OCI-LY1 (cell line): ENCODE results near the gene PTPRA.

Source experiments
- H2AFZ ChIP-seq: fragments of 200-600 bp; sonication (generic), shearing (Covaris generic); 2 replicates; pipeline ENCODE4 v1.6.0; 2014; ENCODE audit warnings: antibody characterized with exemption, mild to moderate bottlenecking, low read length
- H3F3A ChIP-seq: fragments of 200-600 bp; sonication (generic), shearing (Covaris generic); 2 replicates; pipeline ENCODE4 v1.6.0; 2014; ENCODE audit warnings: mild to moderate bottlenecking, antibody characterized with exemption, low read length, moderate library complexity; ENCODE audit not compliant: insufficient read depth
- H3K27ac ChIP-seq: fragments of 200-600 bp; sonication (generic); 2 replicates; pipeline ENCODE4 v1.5.1; 2014; ENCODE audit warnings: low read length, mixed run types, mild to moderate bottlenecking, low read depth; ENCODE audit not compliant: poor library complexity, severe bottlenecking
- H3K27me3 ChIP-seq: fragments of 200-600 bp; sonication (generic); 2 replicates; pipeline ENCODE4 v1.6.0; 2014; ENCODE audit warnings: antibody characterized with exemption, mild to moderate bottlenecking, low read length, moderate library complexity; ENCODE audit not compliant: insufficient read depth
- H3K36me3 ChIP-seq: fragments of 200-600 bp; sonication (generic); 2 replicates; pipeline ENCODE4 v1.6.1; 2014; ENCODE audit warnings: mild to moderate bottlenecking, antibody characterized with exemption, low read length, moderate library complexity, mixed read lengths; ENCODE audit not compliant: insufficient read depth
- H3K4me1 ChIP-seq: fragments of 200-600 bp; sonication (generic); 2 replicates; pipeline ENCODE4 v1.5.1; 2014; ENCODE audit warnings: mild to moderate bottlenecking, low read length, moderate library complexity; ENCODE audit not compliant: insufficient read depth, severe bottlenecking
- H3K4me2 ChIP-seq: fragments of 200-600 bp; sonication (generic), shearing (Covaris generic); 2 replicates; pipeline ENCODE4 v1.6.1; 2014; ENCODE audit warnings: low read length
- H3K4me3 ChIP-seq: fragments of 200-600 bp; sonication (generic); 2 replicates; pipeline ENCODE4 v1.5.1; 2014; ENCODE audit warnings: low read length, low read depth, mild to moderate bottlenecking, mixed read lengths; ENCODE audit not compliant: poor library complexity, severe bottlenecking
- H3K79me2 ChIP-seq: fragments of 200-600 bp; shearing (Covaris generic); 2 replicates; pipeline ENCODE4 v1.6.1; 2016; ENCODE audit warnings: mixed run types, low read length, mixed read lengths; ENCODE audit not compliant: insufficient read depth
- H3K9ac ChIP-seq: fragments of 200-600 bp; sonication (generic), shearing (Covaris generic); 2 replicates; pipeline ENCODE4 v1.6.1; 2014; ENCODE audit warnings: mild to moderate bottlenecking, low read length, mixed read lengths
- H3K9me2 ChIP-seq: fragments of 200-600 bp; sonication (generic), shearing (Covaris generic); 2 replicates; pipeline ENCODE4 v1.6.1; 2014; ENCODE audit warnings: low read depth, mild to moderate bottlenecking, low read length, mixed read lengths
- H3K9me3 ChIP-seq: fragments of 200-600 bp; shearing (Covaris generic); 2 replicates; pipeline ENCODE4 v1.6.1; 2014; ENCODE audit warnings: low read length, mixed read lengths
- H4K20me1 ChIP-seq: fragments of 200-600 bp; sonication (generic), shearing (Covaris generic); 2 replicates; pipeline ENCODE4 v1.6.0; 2016; ENCODE audit warnings: mild to moderate bottlenecking, low read length; ENCODE audit not compliant: insufficient read depth
- CTCF ChIP-seq: fragments of 200-600 bp; sonication (generic), shearing (Covaris generic); IDR thresholded peaks from 2 replicates; pipeline ENCODE4 v1.5.1; 2017; ENCODE audit warnings: mild to moderate bottlenecking, antibody characterized with exemption, low read length, moderate library complexity, mixed read lengths
- EZH2 ChIP-seq: fragments of 200-600 bp; sonication (generic), shearing (Covaris generic); IDR thresholded peaks from 2 replicates; pipeline ENCODE4 v1.8.0; 2017; ENCODE audit warnings: borderline replicate concordance, mixed run types, mild to moderate bottlenecking, antibody characterized with exemption, low read length, moderate library complexity, mixed read lengths

Gene PTPRA

GRCh38 chr20:3081641-3082040 is 208.4 kb downstream of the PTPRA start:
- Histone ChIP-seq H3K79me2 (no peaks in the 10 kb centered on the region), H3K27ac (no peak overlapping the region), H3K9me3 (no peaks in the 10 kb centered on the region), H3K4me3 (no peak overlapping the region), H3K27me3 (no peaks in the 10 kb centered on the region; the same call in 1 of the 2 replicates), H4K20me1 (no peaks in the 10 kb centered on the region), H3K9ac (no peak overlapping the region), H3K4me2 (no peak overlapping the region), H3K4me1 (no peaks in the 10 kb centered on the region), H2AFZ (no peak overlapping the region), H3K9me2 (no peaks in the 10 kb centered on the region), H3K36me3 (no peaks in the 10 kb centered on the region), H3F3A (no peaks in the 10 kb centered on the region)
- TF ChIP-seq EZH2 (no peak), CTCF (no peak)

GRCh38 chr20:3082306-3082951 is 209.1 kb downstream of the PTPRA start:
- no peaks in the 10 kb centered on the region for H3F3A ChIP-seq
- no peak overlapping the region for H2AFZ ChIP-seq
- H3K36me3 ChIP-seq = no peaks in the 10 kb centered on the region
- no peaks in the 10 kb centered on the region for H3K9me2 ChIP-seq
- H4K20me1 ChIP-seq = no peaks in the 10 kb centered on the region
- no peak for TF ChIP-seq EZH2
- TF ChIP-seq CTCF = no peak
- no peak overlapping the region for H3K27ac ChIP-seq
- no peak overlapping the region for H3K4me3 ChIP-seq
- no peaks in the 10 kb centered on the region; the same call in 1 of the 2 replicates for H3K27me3 ChIP-seq
- no peak overlapping the region for H3K4me2 ChIP-seq
- no peaks in the 10 kb centered on the region for H3K9me3 ChIP-seq
- no peaks in the 10 kb centered on the region for H3K79me2 ChIP-seq
- H3K9ac ChIP-seq = no peak overlapping the region
- H3K4me1 ChIP-seq = no peaks in the 10 kb centered on the region

GRCh38 chr20:3082955-3083952 is 210.0 kb downstream of the PTPRA start:
- Histone ChIP-seq H3K9ac (no peak overlapping the region), H3K27ac (no peak overlapping the region), H3F3A (no peaks in the 10 kb centered on the region), H3K79me2 (no peaks in the 10 kb centered on the region), H3K4me2 (no peak overlapping the region), H3K27me3 (no peaks in the 10 kb centered on the region), H3K36me3 (no peaks in the 10 kb centered on the region), H2AFZ (no peak overlapping the region), H3K4me1 (no peaks in the 10 kb centered on the region), H3K4me3 (no peak overlapping the region), H4K20me1 (no peaks in the 10 kb centered on the region), H3K9me2 (no peaks in the 10 kb centered on the region), H3K9me3 (no peaks in the 10 kb centered on the region)
- TF ChIP-seq CTCF (no peak), EZH2 (no peak)
